Measurements from ENCODE around the gene NRXN3.

DNA sequence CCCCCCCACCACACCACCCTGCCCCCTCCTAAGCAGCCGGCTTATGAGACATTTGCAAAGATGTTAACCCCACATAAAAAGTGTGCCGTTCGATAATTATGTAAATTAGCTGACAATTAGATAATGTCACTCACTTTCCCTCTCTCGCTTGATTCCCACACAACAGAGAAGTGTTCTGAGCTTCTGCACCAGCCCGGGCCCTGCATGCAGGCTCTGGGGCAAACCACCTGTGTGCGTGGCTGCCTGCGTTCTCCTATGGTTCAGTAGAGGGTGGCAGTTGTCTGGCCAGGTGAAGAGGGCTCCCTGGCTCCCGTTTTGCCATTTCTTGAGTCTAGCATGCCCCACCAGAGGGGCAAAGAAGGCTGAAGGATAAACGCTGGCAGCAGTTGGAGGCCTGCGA is 68.0 kb downstream of the NRXN3 start:
- TF ChIP-seq SP1 (IDR thresholded peaks at IDR 0.05): no peak
- TF ChIP-seq BHLHE40 (IDR thresholded peaks at IDR 0.05; ENCODE audit: borderline replicate concordance): no peak
- TF ChIP-seq ARNT (IDR thresholded peaks at IDR 0.05): no peak

Data from HEK293T (cell line).